ENCODE measurements around the gene GPA33.
A peak's percentile ranks its signal among the peaks of the same experiment; 100 is the strongest.
"Not testable (repeated sequence)": the region's sequence is repeated elsewhere in the genome, so short reads cannot be mapped to it uniquely, and the experiment has no call there.

GPA33 gene

GRCh38 chr1:167056529-167057231 lies 33.5 kb downstream of the GPA33 start:
- no peak for DNase-seq (ENCODE audit: low spot score)

- no peak for DNase-seq (ENCODE audit: low spot score)
Observed at GRCh38 chr1:167054946-167055630, 35.1 kb downstream of the GPA33 start.

GRCh38 chr1:167054531-167054930 lies 35.6 kb downstream of the GPA33 start:
- DNase-seq (ENCODE audit: low spot score): peak; percentile 47

- no peak for DNase-seq (ENCODE audit: low spot score)
Observed at GRCh38 chr1:167052389-167052788, 37.8 kb downstream of the GPA33 start.

- DNase-seq (ENCODE audit: low spot score): no peak
Observed at GRCh38 chr1:167051907-167052306, 38.3 kb downstream of the GPA33 start.

- DNase-seq (ENCODE audit: low spot score): peak; percentile 72
Observed at GRCh38 chr1:167043752-167044488, 46.3 kb downstream of the GPA33 start.

- no peak for DNase-seq (ENCODE audit: low spot score)
Observed at GRCh38 chr1:167033646-167034045, 56.5 kb downstream of the GPA33 start.

- not testable (repeated sequence) for DNase-seq (ENCODE audit: low spot score)
Observed at GRCh38 chr1:167029553-167029952, 60.6 kb downstream of the GPA33 start.

GRCh38 chr1:167022384-167022783 lies 67.8 kb downstream of the GPA33 start:
- no peak for DNase-seq (ENCODE audit: low spot score)

- no peak for DNase-seq (ENCODE audit: low spot score)
Observed at GRCh38 chr1:167016100-167016750, 74.0 kb downstream of the GPA33 start.

- no peak for DNase-seq (ENCODE audit: low spot score)
Observed at GRCh38 chr1:167013108-167013929, 76.9 kb downstream of the GPA33 start.

GRCh38 chr1:167012570-167012969 lies 77.6 kb downstream of the GPA33 start:
- no peak for DNase-seq (ENCODE audit: low spot score)

GRCh38 chr1:167011560-167012191 lies 78.5 kb downstream of the GPA33 start:
- DNase-seq (ENCODE audit: low spot score): no peak

GRCh38 chr1:167003711-167004110 lies 86.5 kb downstream of the GPA33 start:
- no peak for DNase-seq (ENCODE audit: low spot score)
